ENCODE results near the gene AHSG.

DNA sequence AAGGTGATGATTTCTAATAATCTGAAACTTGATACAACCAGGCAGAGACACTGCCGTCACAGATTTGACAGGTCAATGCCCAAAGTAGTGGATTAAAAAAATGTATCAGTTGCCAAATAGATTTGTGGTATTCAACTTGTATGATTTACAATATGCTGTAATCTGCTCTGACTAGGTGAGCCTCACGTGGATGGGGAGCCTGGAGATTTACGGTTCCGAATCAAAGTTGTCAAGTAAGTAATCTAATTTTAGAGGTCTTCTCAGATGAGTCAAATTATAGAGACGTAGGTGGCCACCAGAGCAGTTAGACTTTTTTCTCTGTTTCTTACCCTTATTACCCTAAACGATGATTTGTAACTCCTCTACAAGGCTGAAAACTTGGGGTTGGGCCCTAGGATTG lies 30.3 kb upstream of the AHSG start:
- TF ChIP-seq ZNF274 (IDR thresholded peaks at IDR 0.05; ENCODE audit: low read length): no peak
- TF ChIP-seq ZNF274 (tag by site-specific recombination; IDR thresholded peaks at IDR 0.05; ENCODE audit: borderline replicate concordance): no peak
- TF ChIP-seq HOXD13 (CRISPR knock-in tag; IDR thresholded peaks at IDR 0.05; ENCODE audit: borderline replicate concordance): no peak
- TF ChIP-seq, protein P1, sequence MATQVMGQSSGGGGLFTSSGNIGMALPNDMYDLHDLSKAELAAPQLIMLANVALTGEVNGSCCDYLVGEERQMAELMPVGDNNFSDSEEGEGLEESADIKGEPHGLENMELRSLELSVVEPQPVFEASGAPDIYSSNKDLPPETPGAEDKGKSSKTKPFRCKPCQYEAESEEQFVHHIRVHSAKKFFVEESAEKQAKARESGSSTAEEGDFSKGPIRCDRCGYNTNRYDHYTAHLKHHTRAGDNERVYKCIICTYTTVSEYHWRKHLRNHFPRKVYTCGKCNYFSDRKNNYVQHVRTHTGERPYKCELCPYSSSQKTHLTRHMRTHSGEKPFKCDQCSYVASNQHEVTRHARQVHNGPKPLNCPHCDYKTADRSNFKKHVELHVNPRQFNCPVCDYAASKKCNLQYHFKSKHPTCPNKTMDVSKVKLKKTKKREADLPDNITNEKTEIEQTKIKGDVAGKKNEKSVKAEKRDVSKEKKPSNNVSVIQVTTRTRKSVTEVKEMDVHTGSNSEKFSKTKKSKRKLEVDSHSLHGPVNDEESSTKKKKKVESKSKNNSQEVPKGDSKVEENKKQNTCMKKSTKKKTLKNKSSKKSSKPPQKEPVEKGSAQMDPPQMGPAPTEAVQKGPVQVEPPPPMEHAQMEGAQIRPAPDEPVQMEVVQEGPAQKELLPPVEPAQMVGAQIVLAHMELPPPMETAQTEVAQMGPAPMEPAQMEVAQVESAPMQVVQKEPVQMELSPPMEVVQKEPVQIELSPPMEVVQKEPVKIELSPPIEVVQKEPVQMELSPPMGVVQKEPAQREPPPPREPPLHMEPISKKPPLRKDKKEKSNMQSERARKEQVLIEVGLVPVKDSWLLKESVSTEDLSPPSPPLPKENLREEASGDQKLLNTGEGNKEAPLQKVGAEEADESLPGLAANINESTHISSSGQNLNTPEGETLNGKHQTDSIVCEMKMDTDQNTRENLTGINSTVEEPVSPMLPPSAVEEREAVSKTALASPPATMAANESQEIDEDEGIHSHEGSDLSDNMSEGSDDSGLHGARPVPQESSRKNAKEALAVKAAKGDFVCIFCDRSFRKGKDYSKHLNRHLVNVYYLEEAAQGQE (tag by site-specific recombination; IDR thresholded peaks at IDR 0.05): no peak
- TF ChIP-seq, protein P2, sequence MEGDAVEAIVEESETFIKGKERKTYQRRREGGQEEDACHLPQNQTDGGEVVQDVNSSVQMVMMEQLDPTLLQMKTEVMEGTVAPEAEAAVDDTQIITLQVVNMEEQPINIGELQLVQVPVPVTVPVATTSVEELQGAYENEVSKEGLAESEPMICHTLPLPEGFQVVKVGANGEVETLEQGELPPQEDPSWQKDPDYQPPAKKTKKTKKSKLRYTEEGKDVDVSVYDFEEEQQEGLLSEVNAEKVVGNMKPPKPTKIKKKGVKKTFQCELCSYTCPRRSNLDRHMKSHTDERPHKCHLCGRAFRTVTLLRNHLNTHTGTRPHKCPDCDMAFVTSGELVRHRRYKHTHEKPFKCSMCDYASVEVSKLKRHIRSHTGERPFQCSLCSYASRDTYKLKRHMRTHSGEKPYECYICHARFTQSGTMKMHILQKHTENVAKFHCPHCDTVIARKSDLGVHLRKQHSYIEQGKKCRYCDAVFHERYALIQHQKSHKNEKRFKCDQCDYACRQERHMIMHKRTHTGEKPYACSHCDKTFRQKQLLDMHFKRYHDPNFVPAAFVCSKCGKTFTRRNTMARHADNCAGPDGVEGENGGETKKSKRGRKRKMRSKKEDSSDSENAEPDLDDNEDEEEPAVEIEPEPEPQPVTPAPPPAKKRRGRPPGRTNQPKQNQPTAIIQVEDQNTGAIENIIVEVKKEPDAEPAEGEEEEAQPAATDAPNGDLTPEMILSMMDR (tag by site-specific recombination; IDR thresholded peaks at IDR 0.05): no peak
- no peak for TF ChIP-seq ZFP37 (tag by site-specific recombination; IDR thresholded peaks at IDR 0.05)
- TF ChIP-seq, protein P3, sequence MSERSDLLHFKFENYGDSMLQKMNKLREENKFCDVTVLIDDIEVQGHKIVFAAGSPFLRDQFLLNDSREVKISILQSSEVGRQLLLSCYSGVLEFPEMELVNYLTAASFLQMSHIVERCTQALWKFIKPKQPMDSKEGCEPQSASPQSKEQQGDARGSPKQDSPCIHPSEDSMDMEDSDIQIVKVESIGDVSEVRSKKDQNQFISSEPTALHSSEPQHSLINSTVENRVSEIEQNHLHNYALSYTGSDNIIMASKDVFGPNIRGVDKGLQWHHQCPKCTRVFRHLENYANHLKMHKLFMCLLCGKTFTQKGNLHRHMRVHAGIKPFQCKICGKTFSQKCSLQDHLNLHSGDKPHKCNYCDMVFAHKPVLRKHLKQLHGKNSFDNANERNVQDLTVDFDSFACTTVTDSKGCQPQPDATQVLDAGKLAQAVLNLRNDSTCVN (tag by site-specific recombination; optimal IDR thresholded peaks at IDR 0.05): no peak
- TF ChIP-seq, protein P4, sequence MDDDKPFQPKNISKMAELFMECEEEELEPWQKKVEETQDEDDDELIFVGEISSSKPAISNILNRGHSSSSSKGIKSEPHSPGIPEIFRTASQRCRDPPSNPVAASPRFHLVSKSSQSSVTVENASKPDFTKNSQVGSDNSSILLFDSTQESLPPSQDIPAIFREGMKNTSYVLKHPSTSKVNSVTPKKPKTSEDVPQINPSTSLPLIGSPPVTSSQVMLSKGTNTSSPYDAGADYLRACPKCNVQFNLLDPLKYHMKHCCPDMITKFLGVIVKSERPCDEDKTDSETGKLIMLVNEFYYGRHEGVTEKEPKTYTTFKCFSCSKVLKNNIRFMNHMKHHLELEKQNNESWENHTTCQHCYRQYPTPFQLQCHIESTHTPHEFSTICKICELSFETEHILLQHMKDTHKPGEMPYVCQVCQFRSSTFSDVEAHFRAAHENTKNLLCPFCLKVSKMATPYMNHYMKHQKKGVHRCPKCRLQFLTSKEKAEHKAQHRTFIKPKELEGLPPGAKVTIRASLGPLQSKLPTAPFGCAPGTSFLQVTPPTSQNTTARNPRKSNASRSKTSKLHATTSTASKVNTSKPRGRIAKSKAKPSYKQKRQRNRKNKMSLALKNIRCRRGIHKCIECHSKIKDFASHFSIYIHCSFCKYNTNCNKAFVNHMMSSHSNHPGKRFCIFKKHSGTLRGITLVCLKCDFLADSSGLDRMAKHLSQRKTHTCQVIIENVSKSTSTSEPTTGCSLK (tag by site-specific recombination; IDR thresholded peaks at IDR 0.05): no peak
- no peak for TF ChIP-seq ZNF623 (tag by site-specific recombination; IDR thresholded peaks at IDR 0.05)
- no peak for TF ChIP-seq YY1 (tag by site-specific recombination; IDR thresholded peaks at IDR 0.05)
- TF ChIP-seq ZNF133 (tag by site-specific recombination; IDR thresholded peaks at IDR 0.05): no peak
- TF ChIP-seq SCRT2 (tag by site-specific recombination; IDR thresholded peaks at IDR 0.05): no peak
- TF ChIP-seq TCF7L2 (IDR thresholded peaks at IDR 0.05; ENCODE audit: borderline replicate concordance, low read depth, low read length): no peak
